SU-DHL-6 (cell line): ENCODE measurements around the gene PCSK2.

Experiments used
- H2AFZ ChIP-seq: fragments of 200-600 bp; sonication (generic); 2 replicates; pipeline ENCODE4 v1.6.1; 2014; ENCODE audit warnings: low read depth, mild to moderate bottlenecking, moderate library complexity, mixed read lengths, antibody characterized with exemption, low read length; ENCODE audit not compliant: severe bottlenecking
- H3F3A ChIP-seq: fragments of 200-600 bp; shearing (Covaris generic); 2 replicates; pipeline ENCODE4 v1.6.0; 2016; ENCODE audit warnings: antibody characterized with exemption, mild to moderate bottlenecking; ENCODE audit not compliant: insufficient read depth
- H3K27ac ChIP-seq: fragments of 200-600 bp; sonication (generic); 2 replicates; pipeline ENCODE4 v1.5.1; 2016; ENCODE audit warnings: low read depth, mild to moderate bottlenecking, low read length, moderate library complexity, mixed read lengths
- H3K27me3 ChIP-seq: fragments of 200-600 bp; sonication (generic), shearing (Covaris generic); 2 replicates; pipeline ENCODE4 v1.6.0; 2014; ENCODE audit warnings: mild to moderate bottlenecking, low read length
- H3K36me3 ChIP-seq: fragments of 200-600 bp; sonication (generic); 2 replicates; pipeline ENCODE4 v1.6.1; 2014; ENCODE audit warnings: mild to moderate bottlenecking, low read length, mixed read lengths
- H3K4me2 ChIP-seq: fragments of 300-600, 200-600 bp; shearing (Covaris generic), sonication (generic); 2 replicates; pipeline ENCODE4 v1.6.0; 2014; ENCODE audit warnings: low read length, low read depth, mild to moderate bottlenecking; ENCODE audit not compliant: poor library complexity, severe bottlenecking
- H3K4me3 ChIP-seq: fragments of 200-600 bp; sonication (generic); 2 replicates; pipeline ENCODE4 v1.5.1; 2014; ENCODE audit warnings: antibody characterized with exemption, low read length, mild to moderate bottlenecking, mixed read lengths; ENCODE audit not compliant: insufficient read depth, poor library complexity, severe bottlenecking
- H3K79me2 ChIP-seq: fragments of 200-600 bp; sonication (generic); 2 replicates; pipeline ENCODE4 v1.6.1; 2014; ENCODE audit warnings: mild to moderate bottlenecking, low read length, moderate library complexity; ENCODE audit not compliant: insufficient read depth
- H3K9ac ChIP-seq: fragments of 200-600 bp; sonication (generic); 2 replicates; pipeline ENCODE4 v1.7.0; 2014; ENCODE audit warnings: mild to moderate bottlenecking, low read length
- H3K9me2 ChIP-seq: fragments of 200-600 bp; sonication (generic); replicated peaks from 2 replicates; pipeline ENCODE4 v1.6.1; 2014; ENCODE audit warnings: low read length; ENCODE audit not compliant: insufficient read depth
- H3K9me3 ChIP-seq: fragments of 200-600 bp; sonication (generic); 2 replicates; pipeline ENCODE4 v1.6.1; 2014; ENCODE audit warnings: low read length, mixed read lengths; ENCODE audit not compliant: insufficient read depth
- H4K20me1 ChIP-seq: fragments of 200-600 bp; sonication (generic); 2 replicates; pipeline ENCODE4 v1.6.1; 2014; ENCODE audit warnings: low read depth, mild to moderate bottlenecking, antibody characterized with exemption, low read length, moderate library complexity, mixed read lengths
- EZH2phosphoT487 ChIP-seq: fragments of 200-600 bp; sonication (generic), shearing (Covaris generic); conservative IDR thresholded peaks from 2 replicates; pipeline ENCODE4 v1.6.1; 2018; ENCODE audit warnings: mild to moderate bottlenecking, antibody characterized with exemption, low read length, moderate library complexity, mixed read lengths
- TF ChIP-seq, protein P1 (sequence below): fragments of 200-600 bp; sonication (generic); IDR thresholded peaks from one replicate; pipeline ENCODE4 v1.5.1; 2017; ENCODE audit warnings: antibody characterized with exemption, mild to moderate bottlenecking, low read length, moderate library complexity; ENCODE audit not compliant: insufficient read depth, poor library complexity, severe bottlenecking

PCSK2 gene

GRCh38 chr20:17461941-17462340 lies 235.1 kb downstream of the PCSK2 start:
- TF ChIP-seq EZH2phosphoT487: no peak
- TF ChIP-seq, protein P1, sequence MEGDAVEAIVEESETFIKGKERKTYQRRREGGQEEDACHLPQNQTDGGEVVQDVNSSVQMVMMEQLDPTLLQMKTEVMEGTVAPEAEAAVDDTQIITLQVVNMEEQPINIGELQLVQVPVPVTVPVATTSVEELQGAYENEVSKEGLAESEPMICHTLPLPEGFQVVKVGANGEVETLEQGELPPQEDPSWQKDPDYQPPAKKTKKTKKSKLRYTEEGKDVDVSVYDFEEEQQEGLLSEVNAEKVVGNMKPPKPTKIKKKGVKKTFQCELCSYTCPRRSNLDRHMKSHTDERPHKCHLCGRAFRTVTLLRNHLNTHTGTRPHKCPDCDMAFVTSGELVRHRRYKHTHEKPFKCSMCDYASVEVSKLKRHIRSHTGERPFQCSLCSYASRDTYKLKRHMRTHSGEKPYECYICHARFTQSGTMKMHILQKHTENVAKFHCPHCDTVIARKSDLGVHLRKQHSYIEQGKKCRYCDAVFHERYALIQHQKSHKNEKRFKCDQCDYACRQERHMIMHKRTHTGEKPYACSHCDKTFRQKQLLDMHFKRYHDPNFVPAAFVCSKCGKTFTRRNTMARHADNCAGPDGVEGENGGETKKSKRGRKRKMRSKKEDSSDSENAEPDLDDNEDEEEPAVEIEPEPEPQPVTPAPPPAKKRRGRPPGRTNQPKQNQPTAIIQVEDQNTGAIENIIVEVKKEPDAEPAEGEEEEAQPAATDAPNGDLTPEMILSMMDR: no peak
- H3F3A ChIP-seq: no peaks in the 10 kb centered on the region
- H4K20me1 ChIP-seq: no peaks in the 10 kb centered on the region
- H3K9ac ChIP-seq: no peak overlapping the region
- H3K4me3 ChIP-seq: no peak overlapping the region
- no peak overlapping the region for H3K4me2 ChIP-seq
- H2AFZ ChIP-seq: no peak overlapping the region
- no peaks in the 10 kb centered on the region for H3K9me3 ChIP-seq
- no peaks in the 10 kb centered on the region for H3K79me2 ChIP-seq
- no peak overlapping the region for H3K27ac ChIP-seq
- H3K9me2 ChIP-seq: no peaks in the 10 kb centered on the region
- no peaks in the 10 kb centered on the region for H3K36me3 ChIP-seq
- no peaks in the 10 kb centered on the region for H3K27me3 ChIP-seq

- no peaks in the 10 kb centered on the region for H3F3A ChIP-seq
- no peaks in the 10 kb centered on the region for H3K9me3 ChIP-seq
- no peak overlapping the region for H2AFZ ChIP-seq
- H4K20me1 ChIP-seq: no peaks in the 10 kb centered on the region
- no peak for TF ChIP-seq EZH2phosphoT487
- TF ChIP-seq, protein P1: no peak
- no peaks in the 10 kb centered on the region for H3K9me2 ChIP-seq
- H3K4me2 ChIP-seq: no peak overlapping the region
- H3K27ac ChIP-seq: no peak overlapping the region
- H3K36me3 ChIP-seq: no peaks in the 10 kb centered on the region
- no peak overlapping the region for H3K9ac ChIP-seq
- H3K79me2 ChIP-seq: no peaks in the 10 kb centered on the region
- H3K27me3 ChIP-seq: no peaks in the 10 kb centered on the region
- H3K4me3 ChIP-seq: no peak overlapping the region
These were observed 236.9 kb downstream of the PCSK2 start for GRCh38 chr20:17463711-17464110.

DNA sequence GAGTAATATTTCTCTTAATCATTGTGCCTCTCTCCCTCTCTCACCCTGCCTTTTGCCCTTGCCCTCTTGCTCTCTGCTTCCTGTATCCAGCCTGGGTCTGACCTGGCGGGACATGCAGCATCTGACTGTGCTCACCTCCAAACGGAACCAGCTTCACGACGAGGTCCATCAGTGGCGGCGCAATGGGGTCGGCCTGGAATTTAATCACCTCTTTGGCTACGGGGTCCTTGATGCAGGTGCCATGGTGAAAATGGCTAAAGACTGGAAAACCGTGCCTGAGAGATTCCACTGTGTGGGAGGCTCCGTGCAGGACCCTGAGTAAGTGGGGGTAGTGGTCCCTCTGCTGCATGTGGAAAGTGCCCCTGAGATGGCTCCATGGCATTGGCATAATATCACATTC lies 238.4 kb downstream of the PCSK2 start:
- Histone ChIP-seq H4K20me1 (no peaks in the 10 kb centered on the region), H3K9me3 (no peaks in the 10 kb centered on the region), H3K27ac (no peak overlapping the region), H3K4me2 (no peak overlapping the region), H3F3A (no peaks in the 10 kb centered on the region), H2AFZ (no peak overlapping the region), H3K4me3 (no peak overlapping the region), H3K9me2 (no peaks in the 10 kb centered on the region), H3K79me2 (no peaks in the 10 kb centered on the region), H3K36me3 (no peaks in the 10 kb centered on the region), H3K27me3 (no peaks in the 10 kb centered on the region), H3K9ac (no peak overlapping the region)
- no peak for TF ChIP-seq EZH2phosphoT487
- TF ChIP-seq, protein P1: no peak
